ENCODE measurements around the gene CEP85.

CEP85 gene

GRCh38 chr1:26323382-26323781 lies 89.4 kb downstream of the CEP85 start:
- TF ChIP-seq POLR2AphosphoS5 (IDR thresholded peaks at IDR 0.05; ENCODE audit: low read depth, low read length) (no peak), TAF1 (IDR thresholded peaks at IDR 0.05; ENCODE audit: borderline replicate concordance, low read depth, low read length) (no peak), POLR2A (IDR thresholded peaks at IDR 0.05; ENCODE audit: low read depth, low read length) (no peak)
- FAIRE-seq, result no peak
- no peak for DNase-seq (ENCODE audit: insufficient read length)

DNA sequence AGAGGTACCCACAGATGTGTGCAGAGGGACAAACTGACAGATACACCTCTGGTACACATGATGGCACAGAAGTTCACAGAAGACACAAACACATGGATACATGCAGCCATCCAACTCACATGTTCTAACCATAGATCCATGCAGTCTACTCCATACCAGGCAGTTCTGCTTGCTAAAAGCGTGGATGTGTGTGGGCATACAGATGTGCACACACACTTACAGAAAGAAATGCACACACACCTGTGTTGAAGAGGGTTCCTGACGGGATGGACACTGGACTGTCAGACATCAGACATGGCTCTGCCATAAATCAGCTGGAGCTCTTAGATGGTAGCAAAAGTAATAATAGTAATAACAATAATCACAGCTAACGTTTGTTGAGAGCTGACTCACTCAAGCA lies 90.5 kb downstream of the CEP85 start:
- FAIRE-seq (no peak), DNase-seq (ENCODE audit: insufficient read length) (no peak)
- TF ChIP-seq TAF1 (IDR thresholded peaks at IDR 0.05; ENCODE audit: borderline replicate concordance, low read depth, low read length) (no peak), POLR2A (IDR thresholded peaks at IDR 0.05; ENCODE audit: low read depth, low read length) (no peak), POLR2AphosphoS5 (IDR thresholded peaks at IDR 0.05; ENCODE audit: low read depth, low read length) (no peak)

DNA sequence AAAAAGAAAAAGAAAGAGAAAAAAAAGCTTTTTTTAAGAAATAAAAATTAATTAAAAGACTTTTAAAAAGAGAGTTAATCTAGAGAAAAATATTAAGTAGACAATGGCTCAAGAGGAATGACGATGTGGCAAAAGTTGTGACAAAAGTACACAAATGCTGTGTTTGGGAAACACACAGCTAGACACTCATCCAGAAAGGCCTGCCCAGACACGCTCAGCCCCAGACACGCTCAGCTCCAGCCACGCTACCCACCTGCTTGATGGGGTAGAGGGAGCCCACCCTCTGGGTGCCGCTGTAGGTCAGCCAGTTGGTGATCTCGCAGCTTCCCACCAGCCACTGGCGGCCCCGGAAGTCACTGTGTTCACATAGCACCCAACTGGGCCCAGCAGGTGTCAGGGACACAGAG lies 94.0 kb downstream of the CEP85 start:
- no peak for TF ChIP-seq POLR2A (IDR thresholded peaks at IDR 0.05; ENCODE audit: low read depth, low read length)
- TF ChIP-seq POLR2AphosphoS5 (IDR thresholded peaks at IDR 0.05; ENCODE audit: low read depth, low read length), result no peak
- no peak for TF ChIP-seq TAF1 (IDR thresholded peaks at IDR 0.05; ENCODE audit: borderline replicate concordance, low read depth, low read length)
- DNase-seq (ENCODE audit: insufficient read length) (no peak), FAIRE-seq (no peak)

Measured in GM12892 (cell line).